Breast epithelium (tissue), 3 donors: ENCODE results near the gene CXXC5.

ENCODE experiments used
- POLR2A ChIP-seq: fragments of 450-650 bp; IDR thresholded peaks from one replicate; pipeline ENCODE4 v1.6.1; 2016; ENCODE audit warnings: antibody characterized with exemption, mild to moderate bottlenecking, moderate library complexity
- TF ChIP-seq, protein P1 (sequence below), 3 donors: fragments of 450-650 bp; IDR thresholded peaks; one replicate each; pipeline ENCODE4 v1.5.1; 2016 to 2017; ENCODE audit warnings: antibody characterized with exemption in 3 of 3, mild to moderate bottlenecking in 3 of 3, moderate library complexity in 3 of 3

DNA sequence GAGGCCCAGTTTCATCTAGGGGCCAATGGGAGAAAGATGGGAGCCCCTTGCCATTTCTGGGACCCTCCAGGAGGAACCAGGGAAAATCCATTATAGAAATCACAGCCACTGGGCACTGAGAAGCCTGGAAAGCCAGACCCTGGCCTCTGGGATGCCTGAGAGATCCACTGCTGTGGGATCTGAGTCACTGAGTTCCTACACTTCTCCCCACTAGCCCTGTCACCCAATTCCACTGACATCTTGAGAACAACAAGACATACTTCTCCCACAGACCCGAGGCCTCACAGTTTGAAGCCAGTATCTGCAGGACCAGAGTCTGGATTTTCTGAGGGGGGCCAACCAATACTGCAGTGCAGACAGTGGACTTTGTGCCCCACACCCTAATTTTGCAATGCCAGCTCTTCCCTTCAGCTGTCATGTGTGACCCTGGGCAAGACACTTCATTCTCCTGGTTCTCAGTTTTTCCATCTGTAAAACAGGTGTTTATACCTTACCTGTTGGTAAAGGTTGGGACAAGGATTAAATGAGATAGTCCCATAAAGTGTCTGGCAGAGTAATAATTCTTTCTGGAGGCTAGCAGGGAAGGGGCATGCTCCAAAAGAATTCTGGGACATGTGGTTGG, 46.5 kb downstream of the CXXC5 start:
- TF ChIP-seq, protein P1, sequence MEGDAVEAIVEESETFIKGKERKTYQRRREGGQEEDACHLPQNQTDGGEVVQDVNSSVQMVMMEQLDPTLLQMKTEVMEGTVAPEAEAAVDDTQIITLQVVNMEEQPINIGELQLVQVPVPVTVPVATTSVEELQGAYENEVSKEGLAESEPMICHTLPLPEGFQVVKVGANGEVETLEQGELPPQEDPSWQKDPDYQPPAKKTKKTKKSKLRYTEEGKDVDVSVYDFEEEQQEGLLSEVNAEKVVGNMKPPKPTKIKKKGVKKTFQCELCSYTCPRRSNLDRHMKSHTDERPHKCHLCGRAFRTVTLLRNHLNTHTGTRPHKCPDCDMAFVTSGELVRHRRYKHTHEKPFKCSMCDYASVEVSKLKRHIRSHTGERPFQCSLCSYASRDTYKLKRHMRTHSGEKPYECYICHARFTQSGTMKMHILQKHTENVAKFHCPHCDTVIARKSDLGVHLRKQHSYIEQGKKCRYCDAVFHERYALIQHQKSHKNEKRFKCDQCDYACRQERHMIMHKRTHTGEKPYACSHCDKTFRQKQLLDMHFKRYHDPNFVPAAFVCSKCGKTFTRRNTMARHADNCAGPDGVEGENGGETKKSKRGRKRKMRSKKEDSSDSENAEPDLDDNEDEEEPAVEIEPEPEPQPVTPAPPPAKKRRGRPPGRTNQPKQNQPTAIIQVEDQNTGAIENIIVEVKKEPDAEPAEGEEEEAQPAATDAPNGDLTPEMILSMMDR (IDR thresholded peaks at IDR 0.05): no peak
- TF ChIP-seq POLR2A: no peak
